ENCODE data around the gene SLX1B. TPM values are rescaled to one million over a fixed set of nuclear protein-coding genes. Genes with fewer than 3 reads are reported as not detected.
"Not testable (repeated sequence)": the region's sequence is repeated elsewhere in the genome, so short reads cannot be mapped to it uniquely, and the experiment has no call there.

Gene SLX1B
- total RNA-seq = 10 to 100 TPM; 11.1 to 25.5 (median 21.2) TPM

DNA sequence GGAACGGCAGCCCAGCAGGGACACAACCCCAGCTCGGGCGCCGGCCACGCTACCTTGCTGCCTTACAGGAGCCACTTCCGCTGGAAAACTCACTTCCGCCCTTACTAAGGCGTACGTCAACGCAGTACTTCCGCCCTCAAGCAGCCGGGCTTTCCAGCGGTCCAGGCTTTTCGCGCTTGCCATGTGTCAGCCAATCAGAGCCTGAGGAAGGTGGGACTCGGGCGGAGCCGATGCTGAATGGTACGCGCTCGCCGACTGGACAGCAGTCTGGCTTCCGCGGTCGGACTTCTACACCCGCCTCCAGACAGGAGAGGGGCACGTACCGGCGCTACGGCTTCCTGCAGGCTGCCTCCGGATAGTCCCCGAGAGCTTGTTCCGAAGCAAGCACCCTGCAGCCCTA lies at the start of gene SLX1B, which contains the start of gene BOLA2:
SLX1B (plus strand) TSS at position 265 of the 400 bp plus-strand sequence.
BOLA2 (minus strand) TSS at position 83 of the 400 bp plus-strand sequence. CDS start 98 bp downstream, outside the sequence.
- H3K27me3 ChIP-seq; H3K36me3 ChIP-seq; H3K9me3 ChIP-seq; DNase-seq; H3K4me1 ChIP-seq; H3K27ac ChIP-seq; H3K4me3 ChIP-seq; intact Hi-C loops (cut with DNase I): not testable (repeated sequence)
- WGBS, 2 donors = no CpG with 5 or more reads among the region's 33 CpGs

- DNase-seq; H3K27me3 ChIP-seq; H3K36me3 ChIP-seq; H3K9me3 ChIP-seq; H3K4me1 ChIP-seq; intact Hi-C loops (cut with DNase I); H3K4me3 ChIP-seq; H3K27ac ChIP-seq: not testable (repeated sequence)
- 25 to 58% methylated on average over 5 of the region's 7 CpGs for WGBS, 2 donors
Observed at GRCh38 chr16:29405249-29405648, 49.1 kb upstream of the SLX1B start.

GRCh38 chr16:29423587-29423986 lies 30.7 kb upstream of the SLX1B start:
- H3K36me3 ChIP-seq; intact Hi-C loops (cut with DNase I); H3K4me1 ChIP-seq; DNase-seq; H3K27me3 ChIP-seq; H3K4me3 ChIP-seq; H3K27ac ChIP-seq; H3K9me3 ChIP-seq: not testable (repeated sequence)
- 96 to 100% methylated on average over 2 of the region's 2 CpGs for WGBS, 2 donors

- 77% methylated on average over 3 of the region's 3 CpGs; no CpG with 5 or more reads in 1 of the 2 donors for WGBS, 2 donors
- H3K27me3 ChIP-seq; H3K4me3 ChIP-seq; H3K9me3 ChIP-seq; intact Hi-C loops (cut with DNase I); DNase-seq; H3K27ac ChIP-seq; H3K36me3 ChIP-seq; H3K4me1 ChIP-seq: not testable (repeated sequence)
Observed at GRCh38 chr16:29425390-29425789, 28.9 kb upstream of the SLX1B start.

- DNase-seq; H3K9me3 ChIP-seq; H3K27me3 ChIP-seq; H3K27ac ChIP-seq; H3K4me1 ChIP-seq; H3K4me3 ChIP-seq; intact Hi-C loops (cut with DNase I); H3K36me3 ChIP-seq: not testable (repeated sequence)
- WGBS, 2 donors = no CpG with 5 or more reads among the region's 21 CpGs
Observed at GRCh38 chr16:29453754-29454153, 579 bp upstream of the SLX1B start.

GRCh38 chr16:29454828-29455227 lies 495 bp downstream of the SLX1B start:
- intact Hi-C loops (cut with DNase I); H3K9me3 ChIP-seq; H3K36me3 ChIP-seq; DNase-seq; H3K27ac ChIP-seq; H3K4me3 ChIP-seq; H3K4me1 ChIP-seq; H3K27me3 ChIP-seq: not testable (repeated sequence)
- no CpG with 5 or more reads among the region's 29 CpGs for whole genome bisulfite sequencing, 2 donors

GRCh38 chr16:29457660-29458059 lies 3.3 kb downstream of the SLX1B start:
- H3K4me1 ChIP-seq; H3K36me3 ChIP-seq; DNase-seq; H3K9me3 ChIP-seq; H3K27ac ChIP-seq; H3K27me3 ChIP-seq; intact Hi-C loops (cut with DNase I); H3K4me3 ChIP-seq: not testable (repeated sequence)
- WGBS, 2 donors = no CpG with 5 or more reads among the region's 2 CpGs

GRCh38 chr16:29459706-29460646 lies 5.6 kb downstream of the SLX1B start, which contains the start of gene SULT1A4:
Gene SULT1A4 (plus strand): TSS chr16:29459913. CDS start chr16:29461386, 1,473 bp downstream.
- H3K4me3 ChIP-seq; H3K36me3 ChIP-seq; H3K9me3 ChIP-seq; DNase-seq; H3K4me1 ChIP-seq; intact Hi-C loops (cut with DNase I); H3K27ac ChIP-seq; H3K27me3 ChIP-seq: not testable (repeated sequence)
- WGBS, 2 donors = no CpG with 5 or more reads among the region's 13 CpGs

DNA sequence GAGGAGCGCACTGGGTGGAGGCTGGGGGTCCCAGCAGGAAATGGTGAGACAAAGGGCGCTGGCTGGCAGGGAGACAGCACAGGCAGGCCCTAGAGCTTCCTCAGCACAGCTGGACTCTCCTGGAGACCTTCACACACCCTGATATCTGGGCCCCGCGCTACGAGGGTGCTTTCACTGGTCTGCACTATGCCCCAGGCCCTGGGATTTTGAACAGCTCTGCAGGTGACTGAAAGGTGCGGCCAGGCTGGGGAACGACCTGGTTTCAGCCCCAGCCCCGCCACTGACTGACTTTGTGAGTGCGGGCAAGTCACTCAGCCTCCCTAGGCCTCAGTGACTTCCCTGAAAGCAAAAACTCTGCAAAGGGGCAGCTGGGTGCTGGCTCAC lies 6.3 kb downstream of the SLX1B start:
- H3K4me1 ChIP-seq; H3K4me3 ChIP-seq; H3K27me3 ChIP-seq; intact Hi-C loops (cut with DNase I); H3K9me3 ChIP-seq; DNase-seq; H3K27ac ChIP-seq; H3K36me3 ChIP-seq: not testable (repeated sequence)
- WGBS, 2 donors = no CpG with 5 or more reads among the region's 9 CpGs

DNA sequence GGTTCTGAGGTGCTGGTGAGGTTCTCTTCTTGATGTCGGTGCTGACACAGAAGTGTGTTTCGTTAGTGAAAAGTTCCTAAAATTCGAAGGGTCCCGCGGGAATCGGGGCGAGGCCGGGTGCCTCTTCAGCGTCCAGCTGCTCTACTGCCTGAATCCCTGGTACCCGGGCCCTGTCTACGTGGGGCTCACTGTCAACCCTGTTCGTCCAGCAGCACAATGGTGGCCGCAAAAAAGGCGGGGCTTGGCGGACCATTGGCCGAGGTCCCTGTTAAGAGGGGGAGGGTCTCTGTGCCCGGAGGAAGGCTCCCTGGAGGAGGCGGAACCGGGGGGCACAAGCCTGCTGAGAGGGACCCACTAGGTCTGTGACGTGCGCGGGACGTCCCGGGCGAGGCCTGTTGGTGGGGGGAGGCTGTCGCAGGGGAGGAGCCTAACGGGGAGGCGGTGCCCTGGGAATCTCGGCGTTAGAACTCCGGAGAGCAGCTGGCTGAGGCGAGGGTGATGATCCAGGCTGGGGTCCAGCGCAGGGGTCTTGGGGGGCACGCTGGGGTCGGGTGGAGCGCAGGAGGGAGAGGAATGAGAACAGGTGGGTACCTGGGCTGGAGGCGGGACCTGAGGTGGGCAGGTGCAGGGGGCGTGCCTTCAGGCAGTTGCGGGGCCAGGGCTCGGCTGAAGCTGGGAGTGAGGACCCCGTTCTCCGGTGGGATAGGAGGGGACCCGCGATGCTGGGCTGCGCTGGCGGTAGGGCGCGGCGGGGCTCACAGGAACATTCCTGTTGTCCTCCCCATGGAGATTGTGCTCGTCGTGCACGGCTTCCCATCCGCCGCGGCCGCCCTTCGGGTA lies 11.9 kb downstream of the SLX1B start:
- H3K4me3 ChIP-seq; H3K4me1 ChIP-seq; DNase-seq; H3K9me3 ChIP-seq; H3K27me3 ChIP-seq; H3K36me3 ChIP-seq; H3K27ac ChIP-seq; intact Hi-C loops (cut with DNase I): not testable (repeated sequence)
- WGBS, 2 donors = no CpG with 5 or more reads among the region's 57 CpGs

- H3K4me3 ChIP-seq; H3K4me1 ChIP-seq; H3K27me3 ChIP-seq; H3K36me3 ChIP-seq; H3K9me3 ChIP-seq; intact Hi-C loops (cut with DNase I); H3K27ac ChIP-seq; DNase-seq: not testable (repeated sequence)
- WGBS, 2 donors = no CpG with 5 or more reads among the region's 33 CpGs
Observed at GRCh38 chr16:29466904-29467303, 12.6 kb downstream of the SLX1B start.

GRCh38 chr16:29467654-29468366 lies 13.5 kb downstream of the SLX1B start:
- H3K4me3 ChIP-seq; intact Hi-C loops (cut with DNase I); H3K36me3 ChIP-seq; H3K27me3 ChIP-seq; H3K27ac ChIP-seq; DNase-seq; H3K4me1 ChIP-seq; H3K9me3 ChIP-seq: not testable (repeated sequence)
- WGBS, 2 donors = no CpG with 5 or more reads among the region's 10 CpGs

All from esophagus squamous epithelium (tissue), 5 donors.